ENCODE results near the gene KLHL40. TPM values are rescaled to one million over a fixed set of nuclear protein-coding genes. Genes with fewer than 3 reads are reported as not detected.

The KLHL40 gene
- total and polyA plus RNA-seq, 10 of the 15 experiments (the other 5 are each of a cell fraction or from before 2014, with no cell fraction given) = not detected

GRCh38 chr3:42725454-42725853 is 40.1 kb downstream of the KLHL40 start:
- intact Hi-C loops (cut with micrococcal nuclease; ENCODE audit: unreplicated experiment) = no loop called here
- no peaks in the 10 kb centered on the region for H3K4me1 ChIP-seq (ENCODE audit: control insufficient read depth, insufficient read depth, low read length)
- H3K79me2 ChIP-seq (ENCODE audit: control insufficient read depth, insufficient read depth, low read length) = no peaks in the 10 kb centered on the region
- no peaks in the 10 kb centered on the region for H4K20me1 ChIP-seq (ENCODE audit: control insufficient read depth, insufficient read depth)
- FAIRE-seq (no peak), DNase-seq (ENCODE audit: low read depth, low spot score) (no peak), ATAC-seq (no peak)
- no peaks in the 10 kb centered on the region for H3K9me3 ChIP-seq (replicated peaks; ENCODE audit: control insufficient read depth, insufficient read depth, low read length)
- in situ Hi-C loops (cut with MboI) = no loop called here
- no peak overlapping the region for H3K4me3 ChIP-seq
- TF ChIP-seq ZNF687 (IDR thresholded peaks at IDR 0.05) (no peak), NBN (IDR thresholded peaks at IDR 0.05) (no peak), PAX5 (IDR thresholded peaks at IDR 0.05; ENCODE audit: borderline replicate concordance, low read depth, low read length) (no peak), ATF2 (IDR thresholded peaks at IDR 0.05; ENCODE audit: low read length) (no peak), KAT2A (conservative IDR thresholded peaks at IDR 0.05; ENCODE audit: control insufficient read depth, low read depth, low read length) (no peak), USF2 (IDR thresholded peaks at IDR 0.05; ENCODE audit: borderline replicate concordance, low read depth, low read length) (no peak), EP300 (IDR thresholded peaks at IDR 0.05; ENCODE audit: borderline replicate concordance in 1 of 2, control insufficient read depth in 1 of 2, low read depth in 2 of 2, low read length in 2 of 2) (no peak), CREM (IDR thresholded peaks at IDR 0.05; ENCODE audit: low read depth) (no peak), PAX8 (IDR thresholded peaks at IDR 0.05) (no peak), HDAC6 (IDR thresholded peaks at IDR 0.05; ENCODE audit: unreplicated experiment) (no peak), NR2C2 (IDR thresholded peaks at IDR 0.05; ENCODE audit: borderline replicate concordance, control insufficient read depth, insufficient read length, low read depth) (no peak), POU2F2 (IDR thresholded peaks at IDR 0.05; ENCODE audit: borderline replicate concordance, low read depth, low read length) (no peak)
- ChIA-PET RAD21 (ENCODE audit: unreplicated experiment) (no interaction called here), POLR2A (no interaction called here), CTCF (interaction anchor here (0.9 kb wide), 1 partner anchor 17 kb away, joined by 3 read pairs; no protein-coding TSS in a partner anchor), SMC1A (ENCODE audit: uncharacterized antibody, unreplicated experiment) (no interaction called here)
- no peaks in the 10 kb centered on the region for H3K36me3 ChIP-seq (ENCODE audit: control insufficient read depth in 2 of 2, insufficient read depth in 2 of 2, low read length in 1 of 2)
- H2AFZ ChIP-seq (ENCODE audit: control insufficient read depth, low read depth, low read length) = no peak overlapping the region
- no peak overlapping the region for H3K4me2 ChIP-seq (ENCODE audit: control insufficient read depth, insufficient read depth)
- H3K27ac ChIP-seq (ENCODE audit: control insufficient read depth, insufficient read depth) = no peak overlapping the region
- no peak overlapping the region for H3K9ac ChIP-seq (ENCODE audit: control insufficient read depth, insufficient read depth, low read length)
- no TSS peak for BruUV-seq (replicated peaks)
- WGBS (ENCODE audit: insufficient coverage, insufficient replicate concordance, low lambda C conversion rate, missing lambda C conversion rate) = 31% methylated on average over 2 of the region's 2 CpGs
- no peaks in the 10 kb centered on the region for H3K27me3 ChIP-seq (replicated peaks in 1 of 2; ENCODE audit: control insufficient read depth in 2 of 2, insufficient read depth in 2 of 2, low read length in 1 of 2)
